ENCODE results near the gene LRIT2. TPM values are rescaled to one million over a fixed set of nuclear protein-coding genes. Genes with fewer than 3 reads are reported as not detected.

The LRIT2 gene
- total and polyA plus RNA-seq, 9 of the 15 experiments (the other 6 are each of a cell fraction or from before 2014, with no cell fraction given), result not detected

DNA sequence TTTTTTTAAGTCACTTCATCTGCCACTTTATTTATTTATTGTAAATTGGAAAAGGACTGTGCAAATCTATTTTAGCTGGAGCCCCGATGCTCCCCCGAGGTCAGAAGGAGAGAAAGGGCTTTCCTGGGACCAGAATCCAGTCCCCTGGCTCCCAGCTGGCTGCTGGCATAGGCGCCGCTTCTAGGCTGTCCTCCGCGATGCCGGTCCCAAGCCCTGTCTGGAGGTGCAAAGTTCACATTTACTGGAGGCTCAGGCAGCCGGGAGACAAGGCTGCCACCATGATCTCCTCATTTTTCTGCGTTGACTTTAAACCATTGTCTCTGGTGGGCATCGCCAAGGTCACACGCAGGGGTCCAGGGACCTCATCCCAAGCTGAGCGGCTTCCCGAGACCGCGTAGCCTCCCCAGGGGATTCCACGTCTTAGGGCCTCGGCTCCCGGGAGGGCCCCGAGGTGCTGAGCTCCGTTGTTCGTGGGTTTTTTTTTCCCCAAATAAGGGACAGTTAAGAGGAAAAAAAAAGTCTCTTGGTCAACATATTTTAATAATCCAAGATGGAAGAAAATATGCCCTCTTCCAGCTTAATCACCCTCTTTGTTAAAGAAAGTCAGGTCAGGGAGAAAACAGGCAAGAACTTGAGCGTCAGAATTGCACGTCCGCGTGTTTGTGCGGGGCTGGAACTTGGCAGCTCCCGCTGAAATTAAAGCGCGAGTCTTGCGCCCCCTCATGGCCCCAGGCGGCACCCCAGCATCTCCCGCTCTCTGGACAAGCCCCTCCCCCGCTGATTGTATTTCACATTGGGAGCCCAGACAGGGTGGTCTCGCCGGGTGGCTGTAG is 31.4 kb upstream of the LRIT2 start (continued):
- no peak for TF ChIP-seq TCF7L2 (IDR thresholded peaks at IDR 0.05; ENCODE audit: low read depth, low read length)
- TF ChIP-seq ZNF253 (CRISPR knock-in tag; conservative IDR thresholded peaks at IDR 0.05), result no peak
- peak; percentile 44 to 74 for TF ChIP-seq RAD21 (CRISPR knock-in tag; conservative IDR thresholded peaks at IDR 0.05 in 1 of 2, IDR thresholded peaks at IDR 0.05 in 1 of 2)
- TF ChIP-seq ZNF212 (CRISPR knock-in tag; IDR thresholded peaks at IDR 0.05), result no peak
- TF ChIP-seq TOE1 (IDR thresholded peaks at IDR 0.05; ENCODE audit: borderline replicate concordance), result 0 out of 2 replicates have a peak, but pooled peaks have one; percentile 55
- no peak for TF ChIP-seq TOE1 (CRISPR knock-in tag; IDR thresholded peaks at IDR 0.05; ENCODE audit: borderline replicate concordance, low read depth)
- TF ChIP-seq, protein P1, sequence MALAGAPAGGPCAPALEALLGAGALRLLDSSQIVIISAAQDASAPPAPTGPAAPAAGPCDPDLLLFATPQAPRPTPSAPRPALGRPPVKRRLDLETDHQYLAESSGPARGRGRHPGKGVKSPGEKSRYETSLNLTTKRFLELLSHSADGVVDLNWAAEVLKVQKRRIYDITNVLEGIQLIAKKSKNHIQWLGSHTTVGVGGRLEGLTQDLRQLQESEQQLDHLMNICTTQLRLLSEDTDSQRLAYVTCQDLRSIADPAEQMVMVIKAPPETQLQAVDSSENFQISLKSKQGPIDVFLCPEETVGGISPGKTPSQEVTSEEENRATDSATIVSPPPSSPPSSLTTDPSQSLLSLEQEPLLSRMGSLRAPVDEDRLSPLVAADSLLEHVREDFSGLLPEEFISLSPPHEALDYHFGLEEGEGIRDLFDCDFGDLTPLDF (CRISPR knock-in tag; IDR thresholded peaks at IDR 0.05), result peak; percentile 92
- TF ChIP-seq MCM7 (IDR thresholded peaks at IDR 0.05), result no peak
- no peak for TF ChIP-seq PYGO2 (tag; IDR thresholded peaks at IDR 0.05)
- TF ChIP-seq, protein P2, sequence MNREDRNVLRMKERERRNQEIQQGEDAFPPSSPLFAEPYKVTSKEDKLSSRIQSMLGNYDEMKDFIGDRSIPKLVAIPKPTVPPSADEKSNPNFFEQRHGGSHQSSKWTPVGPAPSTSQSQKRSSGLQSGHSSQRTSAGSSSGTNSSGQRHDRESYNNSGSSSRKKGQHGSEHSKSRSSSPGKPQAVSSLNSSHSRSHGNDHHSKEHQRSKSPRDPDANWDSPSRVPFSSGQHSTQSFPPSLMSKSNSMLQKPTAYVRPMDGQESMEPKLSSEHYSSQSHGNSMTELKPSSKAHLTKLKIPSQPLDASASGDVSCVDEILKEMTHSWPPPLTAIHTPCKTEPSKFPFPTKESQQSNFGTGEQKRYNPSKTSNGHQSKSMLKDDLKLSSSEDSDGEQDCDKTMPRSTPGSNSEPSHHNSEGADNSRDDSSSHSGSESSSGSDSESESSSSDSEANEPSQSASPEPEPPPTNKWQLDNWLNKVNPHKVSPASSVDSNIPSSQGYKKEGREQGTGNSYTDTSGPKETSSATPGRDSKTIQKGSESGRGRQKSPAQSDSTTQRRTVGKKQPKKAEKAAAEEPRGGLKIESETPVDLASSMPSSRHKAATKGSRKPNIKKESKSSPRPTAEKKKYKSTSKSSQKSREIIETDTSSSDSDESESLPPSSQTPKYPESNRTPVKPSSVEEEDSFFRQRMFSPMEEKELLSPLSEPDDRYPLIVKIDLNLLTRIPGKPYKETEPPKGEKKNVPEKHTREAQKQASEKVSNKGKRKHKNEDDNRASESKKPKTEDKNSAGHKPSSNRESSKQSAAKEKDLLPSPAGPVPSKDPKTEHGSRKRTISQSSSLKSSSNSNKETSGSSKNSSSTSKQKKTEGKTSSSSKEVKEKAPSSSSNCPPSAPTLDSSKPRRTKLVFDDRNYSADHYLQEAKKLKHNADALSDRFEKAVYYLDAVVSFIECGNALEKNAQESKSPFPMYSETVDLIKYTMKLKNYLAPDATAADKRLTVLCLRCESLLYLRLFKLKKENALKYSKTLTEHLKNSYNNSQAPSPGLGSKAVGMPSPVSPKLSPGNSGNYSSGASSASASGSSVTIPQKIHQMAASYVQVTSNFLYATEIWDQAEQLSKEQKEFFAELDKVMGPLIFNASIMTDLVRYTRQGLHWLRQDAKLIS (CRISPR knock-in tag; IDR thresholded peaks at IDR 0.05), result peak; percentile 82; the same call in 1 of the 2 replicates
- no peak for TF ChIP-seq ZNF780A (CRISPR knock-in tag; IDR thresholded peaks at IDR 0.05)
- no peak; the same call in 1 of the 2 replicates for TF ChIP-seq TEAD4 (IDR thresholded peaks at IDR 0.05; ENCODE audit: low read length)
- peak; percentile 79; the same call in 1 of the 2 replicates for TF ChIP-seq TEAD4 (CRISPR knock-in tag; IDR thresholded peaks at IDR 0.05; ENCODE audit: borderline replicate concordance)
- no peak for TF ChIP-seq POLR2H (tag; IDR thresholded peaks at IDR 0.05; ENCODE audit: low read depth)
- TF ChIP-seq KLF16 (IDR thresholded peaks at IDR 0.05), result peak; percentile 77
- peak; percentile 81; the same call in 1 of the 2 replicates for TF ChIP-seq KAT7 (CRISPR knock-in tag; IDR thresholded peaks at IDR 0.05; ENCODE audit: borderline replicate concordance)
- TF ChIP-seq FOXP1 (CRISPR knock-in tag; IDR thresholded peaks at IDR 0.05), result peak; percentile 93
- peak; percentile 54 to 78; a peak in 2 of 4 replicates for TF ChIP-seq TRIM24 (IDR thresholded peaks at IDR 0.05)
- TF ChIP-seq RFX7 (CRISPR knock-in tag; IDR thresholded peaks at IDR 0.05), result no peak
- no peak for TF ChIP-seq POLR2AphosphoS5 (IDR thresholded peaks at IDR 0.05; ENCODE audit: control insufficient read depth, insufficient read depth, low read depth, low read length)

All from K562 (cell line).